GM12875 (cell line): ENCODE measurements around the gene CD9.
"Not testable (repeated sequence)": the region's sequence is repeated elsewhere in the genome, so short reads cannot be mapped to it uniquely, and the experiment has no call there.

Experiments
- H3K4me3 ChIP-seq: one replicate; pipeline ENCODE4 v1.5.1; 2011; ENCODE audit warnings: low read depth, low read length, control low read depth
- CTCF ChIP-seq: IDR thresholded peaks from 2 replicates; pipeline ENCODE4 v1.5.1; 2011; ENCODE audit warnings: low read depth, mild to moderate bottlenecking, control low read depth, inconsistent platforms, low read length, moderate library complexity, borderline replicate concordance; ENCODE audit not compliant: insufficient read depth

The CD9 gene

GRCh38 chr12:6181583-6182278 is 18.5 kb upstream of the CD9 start:
- no peak overlapping the region for H3K4me3 ChIP-seq

GRCh38 chr12:6182279-6182898 is 17.8 kb upstream of the CD9 start:
- no peak for TF ChIP-seq CTCF
- no peak overlapping the region for H3K4me3 ChIP-seq

More at GRCh38 chr12:6181583-6182278, 18.5 kb upstream of the CD9 start:
- no peak for TF ChIP-seq CTCF

- no peak for TF ChIP-seq CTCF
- no peak overlapping the region for H3K4me3 ChIP-seq
Observed at GRCh38 chr12:6183689-6184428, 16.3 kb upstream of the CD9 start.

- H3K4me3 ChIP-seq, result no peak overlapping the region
- TF ChIP-seq CTCF, result no peak
Observed at GRCh38 chr12:6185961-6186827, 14.0 kb upstream of the CD9 start.

- TF ChIP-seq CTCF, result no peak
Observed at GRCh38 chr12:6187948-6188793, 12.0 kb upstream of the CD9 start.

GRCh38 chr12:6189028-6189427 is 11.2 kb upstream of the CD9 start:
- no peak for TF ChIP-seq CTCF

More at GRCh38 chr12:6187948-6188793, 12.0 kb upstream of the CD9 start:
- H3K4me3 ChIP-seq, result no peak overlapping the region

GRCh38 chr12:6189952-6190598 is 10.1 kb upstream of the CD9 start:
- not testable (repeated sequence) for H3K4me3 ChIP-seq

More at GRCh38 chr12:6189028-6189427, 11.2 kb upstream of the CD9 start:
- no peak overlapping the region for H3K4me3 ChIP-seq

GRCh38 chr12:6190767-6191530 is 9.3 kb upstream of the CD9 start:
- H3K4me3 ChIP-seq, result not testable (repeated sequence)
